PC-3 (cell line): ENCODE results near the gene CNTN4.

Source experiments
- CTCF ChIP-seq: fragments of 300-600 bp; sonication (generic); conservative IDR thresholded peaks from 2 replicates; pipeline ENCODE4 v1.5.1; 2017; ENCODE audit warnings: antibody characterized with exemption, low read depth, mild to moderate bottlenecking, low read length
- EZH2 ChIP-seq: fragments of 300-600 bp; sonication (generic); IDR thresholded peaks from one replicate; pipeline ENCODE4 v1.6.1; 2017; ENCODE audit warnings: antibody characterized with exemption, mild to moderate bottlenecking, low read length; ENCODE audit not compliant: unreplicated experiment
- EZH2phosphoT487 ChIP-seq: fragments of 300-600 bp; sonication (generic); IDR thresholded peaks from 2 replicates; pipeline ENCODE4 v1.6.1; 2018; ENCODE audit warnings: mild to moderate bottlenecking, antibody characterized with exemption, low read length, borderline replicate concordance

- no peak for TF ChIP-seq EZH2
- no peak for TF ChIP-seq CTCF
- TF ChIP-seq EZH2phosphoT487, result no peak
Observed at GRCh38 chr3:2198776-2199279, 100.2 kb downstream of the CNTN4 start.
